ENCODE data around the gene WIPF3. TPM values are rescaled to one million over a fixed set of nuclear protein-coding genes. Genes with fewer than 3 reads are reported as not detected.

WIPF3 gene
- total and polyA plus RNA-seq, 2 donors (not counting 1 experiment from before 2014, with no cell fraction given) = not detected

DNA sequence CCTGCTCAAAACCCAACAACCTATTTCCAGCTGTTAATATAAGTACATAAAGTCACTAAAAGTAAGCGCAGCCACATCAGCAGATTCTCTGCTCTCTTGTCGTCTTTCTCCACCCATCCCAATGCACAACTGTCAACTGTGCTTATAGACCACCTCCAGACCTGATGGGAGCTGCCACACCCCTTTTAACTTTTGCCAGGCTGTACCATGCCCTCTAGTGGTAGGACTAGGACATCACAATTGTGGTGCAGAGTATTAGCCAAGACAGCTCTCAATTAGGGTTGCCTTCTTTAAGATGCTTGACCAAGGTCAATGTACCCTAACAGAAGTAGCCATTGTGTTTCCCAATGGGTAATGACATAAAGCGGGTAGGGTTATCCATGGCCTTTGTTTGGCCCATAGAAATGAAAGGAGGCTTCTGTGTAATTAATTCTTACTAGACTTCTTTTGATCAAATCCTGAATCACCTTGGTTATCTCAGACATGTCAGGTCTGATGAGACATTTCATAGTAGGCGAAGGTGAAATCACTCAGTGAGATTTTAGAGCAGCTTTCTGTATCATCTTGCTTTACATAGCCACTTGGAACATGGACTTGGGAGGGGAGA, 115.2 kb downstream of the WIPF3 start:
- H3K36me3 ChIP-seq (replicated peaks in 1 of 2; ENCODE audit: control extremely low read depth in 1 of 2, control insufficient read depth in 1 of 2, extremely low read depth in 1 of 2, insufficient read depth in 2 of 2, low read length in 1 of 2) = peaks cover 0 to 34% of the 10 kb centered on the region in 2 experiments
- peak; percentile 69 for DNase-seq
- 67% methylated on average over 3 of the region's 4 CpGs for WGBS (ENCODE audit: insufficient coverage)
- CTCF ChIA-PET = interaction anchor here (0.8 to 4.5 kb wide), 21 partner anchors 8 to 643 kb away, joined by 3 to 50 read pairs (median 7); no protein-coding TSS in a partner anchor
- H3K9me3 ChIP-seq (ENCODE audit: control extremely low read depth in 1 of 3, control insufficient read depth in 2 of 3, insufficient read depth in 1 of 3, low read length in 2 of 3) = no peaks in the 10 kb centered on the region
- Mint-ChIP-seq H3K9me3 (ENCODE audit: insufficient read depth) (no peaks in the 10 kb centered on the region), H3K27me3 (no peaks in the 10 kb centered on the region), H3K27ac (no peak overlapping the region), H3K4me3 (no peak overlapping the region), H3K4me1 (no peaks in the 10 kb centered on the region)
- H4K20me1 ChIP-seq (ENCODE audit: control insufficient read depth, insufficient read depth, low read length, poor library complexity, severe bottlenecking) = peaks cover 3% of the 10 kb centered on the region
- intact Hi-C loops (cut with micrococcal nuclease) = loop anchor here (1.0 kb wide), 1 partner anchor 643 kb away; no protein-coding TSS in a partner anchor
- no peaks in the 10 kb centered on the region for H3K27me3 ChIP-seq (replicated peaks in 1 of 4; ENCODE audit: control extremely low read depth in 1 of 4, control insufficient read depth in 3 of 4, insufficient read depth in 4 of 4, low read length in 3 of 4)
- no peak overlapping the region for H3K9ac ChIP-seq (ENCODE audit: low read length)
- no peaks in the 10 kb centered on the region for H3K4me1 ChIP-seq (ENCODE audit: control insufficient read depth in 2 of 2, insufficient read depth in 2 of 2, low read length in 2 of 2)
- no peak overlapping the region for H2AFZ ChIP-seq (ENCODE audit: insufficient read depth, low read depth, low read length, poor library complexity, severe bottlenecking)
- peak; percentile 83 for ATAC-seq (ENCODE audit: low read depth)
- H3K27ac ChIP-seq (ENCODE audit: low read length in 2 of 2) = no peak overlapping the region
- POLR2A ChIA-PET = interaction anchor here (1.0 kb wide), 1 partner anchor 107 kb away, joined by 3 read pairs; the partner anchor contains the start of gene PLEKHA8
- no peak overlapping the region for H3K4me2 ChIP-seq (replicated peaks; ENCODE audit: low read depth, low read length, poor library complexity, severe bottlenecking)
- no peaks in the 10 kb centered on the region for H3K79me2 ChIP-seq (ENCODE audit: control insufficient read depth, insufficient read depth, low read length)
- TF ChIP-seq, protein P1, sequence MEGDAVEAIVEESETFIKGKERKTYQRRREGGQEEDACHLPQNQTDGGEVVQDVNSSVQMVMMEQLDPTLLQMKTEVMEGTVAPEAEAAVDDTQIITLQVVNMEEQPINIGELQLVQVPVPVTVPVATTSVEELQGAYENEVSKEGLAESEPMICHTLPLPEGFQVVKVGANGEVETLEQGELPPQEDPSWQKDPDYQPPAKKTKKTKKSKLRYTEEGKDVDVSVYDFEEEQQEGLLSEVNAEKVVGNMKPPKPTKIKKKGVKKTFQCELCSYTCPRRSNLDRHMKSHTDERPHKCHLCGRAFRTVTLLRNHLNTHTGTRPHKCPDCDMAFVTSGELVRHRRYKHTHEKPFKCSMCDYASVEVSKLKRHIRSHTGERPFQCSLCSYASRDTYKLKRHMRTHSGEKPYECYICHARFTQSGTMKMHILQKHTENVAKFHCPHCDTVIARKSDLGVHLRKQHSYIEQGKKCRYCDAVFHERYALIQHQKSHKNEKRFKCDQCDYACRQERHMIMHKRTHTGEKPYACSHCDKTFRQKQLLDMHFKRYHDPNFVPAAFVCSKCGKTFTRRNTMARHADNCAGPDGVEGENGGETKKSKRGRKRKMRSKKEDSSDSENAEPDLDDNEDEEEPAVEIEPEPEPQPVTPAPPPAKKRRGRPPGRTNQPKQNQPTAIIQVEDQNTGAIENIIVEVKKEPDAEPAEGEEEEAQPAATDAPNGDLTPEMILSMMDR (IDR thresholded peaks at IDR 0.05) = peak; percentile 94
- TF ChIP-seq EZH2 (IDR thresholded peaks at IDR 0.05; ENCODE audit: borderline replicate concordance, insufficient read depth, low read depth, low read length, poor library complexity, severe bottlenecking) = no peak
- H3K4me3 ChIP-seq (ENCODE audit: control extremely low read depth in 1 of 5, extremely low read depth in 1 of 5, insufficient read depth in 1 of 5, low read depth in 2 of 5, low read length in 4 of 5) = no peak overlapping the region

DNA sequence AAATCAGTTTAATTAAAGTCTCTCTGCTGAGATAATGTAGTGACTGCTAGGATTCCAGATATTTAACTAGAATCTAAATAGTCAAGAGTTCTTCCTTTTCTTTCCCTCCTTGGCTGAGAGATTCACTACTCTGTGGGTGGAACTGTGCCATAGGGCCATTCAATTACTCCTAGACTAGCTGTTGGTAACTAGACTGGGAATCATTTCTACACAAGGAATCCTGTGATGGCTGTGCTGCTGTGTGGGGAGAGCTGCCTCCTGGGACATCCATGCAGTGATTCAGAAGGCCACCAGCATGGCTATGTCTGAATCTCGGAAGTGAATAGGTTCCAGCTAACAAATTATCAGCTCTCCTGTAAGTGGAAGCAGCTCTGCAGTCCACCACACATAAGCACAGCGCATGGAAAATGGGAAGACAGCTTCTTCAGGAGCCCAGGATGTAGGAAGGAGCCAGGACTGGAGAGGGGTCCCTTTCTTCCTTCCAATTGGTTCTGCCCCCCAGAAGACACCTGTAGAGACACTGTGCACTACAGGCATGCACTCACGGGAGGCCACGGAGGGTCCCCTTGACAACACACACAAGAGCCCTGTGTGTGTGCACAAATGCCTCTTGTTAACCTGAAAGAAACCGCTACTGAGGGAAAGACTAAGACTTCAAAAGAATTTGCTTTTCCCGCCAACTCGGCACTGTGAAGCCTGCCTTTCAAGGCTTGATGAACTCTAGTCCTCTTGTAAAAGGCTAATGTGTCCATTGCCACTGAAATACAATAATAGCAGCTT, 116.8 kb downstream of the WIPF3 start:
- Mint-ChIP-seq H3K27ac (no peak overlapping the region), H3K27me3 (no peaks in the 10 kb centered on the region), H3K9me3 (ENCODE audit: insufficient read depth) (no peaks in the 10 kb centered on the region), H3K4me1 (no peaks in the 10 kb centered on the region), H3K4me3 (no peak overlapping the region)
- CTCF ChIA-PET = interaction anchor here (0.6 to 4.5 kb wide), 6 partner anchors 34 to 641 kb away, joined by 3 to 50 read pairs (median 16); no protein-coding TSS in a partner anchor
- no peaks in the 10 kb centered on the region for H3K27me3 ChIP-seq (replicated peaks in 1 of 4; ENCODE audit: control extremely low read depth in 1 of 4, control insufficient read depth in 3 of 4, insufficient read depth in 4 of 4, low read length in 3 of 4)
- H3K4me2 ChIP-seq (replicated peaks; ENCODE audit: low read depth, low read length, poor library complexity, severe bottlenecking) = no peak overlapping the region
- POLR2A ChIA-PET = no interaction called here
- no peaks in the 10 kb centered on the region for H3K4me1 ChIP-seq (ENCODE audit: control insufficient read depth in 2 of 2, insufficient read depth in 2 of 2, low read length in 2 of 2)
- intact Hi-C loops (cut with micrococcal nuclease) = no loop called here
- no peak overlapping the region for H3K9ac ChIP-seq (ENCODE audit: low read length)
- DNase-seq (no peak), ATAC-seq (ENCODE audit: low read depth) (no peak)
- H3K9me3 ChIP-seq (ENCODE audit: control extremely low read depth in 1 of 3, control insufficient read depth in 2 of 3, insufficient read depth in 1 of 3, low read length in 2 of 3) = no peaks in the 10 kb centered on the region
- no peak overlapping the region for H2AFZ ChIP-seq (ENCODE audit: insufficient read depth, low read depth, low read length, poor library complexity, severe bottlenecking)
- no peak overlapping the region for H3K27ac ChIP-seq (ENCODE audit: low read length in 2 of 2)
- H3K79me2 ChIP-seq (ENCODE audit: control insufficient read depth, insufficient read depth, low read length) = no peaks in the 10 kb centered on the region
- no peak for TF ChIP-seq EZH2 (IDR thresholded peaks at IDR 0.05; ENCODE audit: borderline replicate concordance, insufficient read depth, low read depth, low read length, poor library complexity, severe bottlenecking)
- TF ChIP-seq, protein P1 (IDR thresholded peaks at IDR 0.05) = no peak
- H4K20me1 ChIP-seq (ENCODE audit: control insufficient read depth, insufficient read depth, low read length, poor library complexity, severe bottlenecking) = peaks cover 3% of the 10 kb centered on the region
- H3K36me3 ChIP-seq (replicated peaks in 1 of 2; ENCODE audit: control extremely low read depth in 1 of 2, control insufficient read depth in 1 of 2, extremely low read depth in 1 of 2, insufficient read depth in 2 of 2, low read length in 1 of 2) = peaks cover 0 to 34% of the 10 kb centered on the region in 2 experiments
- no peak overlapping the region for H3K4me3 ChIP-seq (ENCODE audit: control extremely low read depth in 1 of 5, extremely low read depth in 1 of 5, insufficient read depth in 1 of 5, low read depth in 2 of 5, low read length in 4 of 5)
- 97% methylated on average over 5 of the region's 7 CpGs for WGBS (ENCODE audit: insufficient coverage)
